Astrocyte (in vitro differentiated cells and primary cell): ENCODE results near the gene CYP4F12. TPM values are rescaled to one million over a fixed set of nuclear protein-coding genes. Genes with fewer than 3 reads are reported as not detected.

Experiments
- DNase-seq: peaks from one replicate; pipeline ENCODE4 v3.0.0-alpha.2; 2010; ENCODE audit warnings: low read depth
- FAIRE-seq: peaks from 2 replicates; lab custom pipeline; 2011; peaks lifted over from hg19 to GRCh38; lab: Jason Lieb, UNC
- H2AFZ ChIP-seq: 2 replicates; pipeline ENCODE4 v1.6.0; 2012; ENCODE audit warnings: low read depth, low read length, inconsistent platforms
- H3K27ac ChIP-seq: 2 replicates; pipeline ENCODE4 v1.5.1; 2011; ENCODE audit warnings: low read depth, low read length, inconsistent platforms
- H3K27me3 ChIP-seq: 2 replicates; pipeline ENCODE4 v1.6.0; 2011; ENCODE audit warnings: low read length, inconsistent platforms; ENCODE audit not compliant: insufficient read depth
- H3K36me3 ChIP-seq: 2 replicates; pipeline ENCODE4 v1.5.1; 2011; ENCODE audit warnings: low read length, inconsistent platforms; ENCODE audit not compliant: insufficient read depth
- H3K4me1 ChIP-seq: 2 replicates; pipeline ENCODE4 v1.5.1; 2011; ENCODE audit warnings: low read length, inconsistent platforms; ENCODE audit not compliant: insufficient read depth
- H3K4me2 ChIP-seq: 2 replicates; pipeline ENCODE4 v1.6.0; 2012; ENCODE audit warnings: low read length, inconsistent platforms
- H3K4me3 ChIP-seq: 2 replicates; pipeline ENCODE4 v1.5.1; 2011; ENCODE audit warnings: low read depth, mild to moderate bottlenecking, low read length, inconsistent platforms; ENCODE audit not compliant: insufficient read depth
- H3K79me2 ChIP-seq: 2 replicates; pipeline ENCODE4 v1.6.0; 2012; ENCODE audit warnings: mild to moderate bottlenecking, low read length, inconsistent platforms; ENCODE audit not compliant: insufficient read depth
- H3K9ac ChIP-seq: 2 replicates; pipeline ENCODE4 v1.6.0; 2012; ENCODE audit warnings: mild to moderate bottlenecking, low read length, inconsistent platforms
- H3K9me3 ChIP-seq: 2 replicates; pipeline ENCODE4 v1.5.1; 2012; ENCODE audit warnings: low read depth, mild to moderate bottlenecking, low read length, inconsistent platforms; ENCODE audit not compliant: insufficient read depth
- H4K20me1 ChIP-seq: 2 replicates; pipeline ENCODE4 v1.6.0; 2012; ENCODE audit warnings: low read length, inconsistent platforms; ENCODE audit not compliant: insufficient read depth
- H3K27ac Mint-ChIP-seq: one replicate; pipeline ENCODE4 v1.8.0; 2021; ENCODE audit warnings: mild to moderate bottlenecking, mixed read lengths; ENCODE audit not compliant: unreplicated experiment
- H3K27me3 Mint-ChIP-seq: one replicate; pipeline ENCODE4 v1.8.0; 2021; ENCODE audit warnings: low read depth, mixed read lengths; ENCODE audit not compliant: unreplicated experiment
- H3K36me3 Mint-ChIP-seq: one replicate; pipeline ENCODE4 v1.8.0; 2021; ENCODE audit warnings: low read depth, mixed read lengths; ENCODE audit not compliant: unreplicated experiment
- H3K4me1 Mint-ChIP-seq: one replicate; pipeline ENCODE4 v1.8.0; 2021; ENCODE audit warnings: low read depth, mixed read lengths; ENCODE audit not compliant: unreplicated experiment
- H3K4me3 Mint-ChIP-seq: one replicate; pipeline ENCODE4 v1.8.0; 2021; ENCODE audit warnings: mild to moderate bottlenecking, moderate library complexity, mixed read lengths; ENCODE audit not compliant: unreplicated experiment
- H3K9me3 Mint-ChIP-seq: one replicate; pipeline ENCODE4 v1.8.0; 2021; ENCODE audit warnings: mild to moderate bottlenecking, mixed read lengths; ENCODE audit not compliant: unreplicated experiment
- CTCF ChIP-seq: IDR thresholded peaks from 2 replicates; pipeline ENCODE4 v1.5.1; 2011; ENCODE audit warnings: low read depth, mild to moderate bottlenecking, inconsistent platforms, low read length, moderate library complexity; ENCODE audit not compliant: insufficient read depth
- EZH2 ChIP-seq: IDR thresholded peaks from 2 replicates; pipeline ENCODE4 v1.6.1; 2012; ENCODE audit warnings: mild to moderate bottlenecking, low read length, inconsistent platforms; ENCODE audit not compliant: insufficient read depth
- total RNA-seq: library from RNA; stranded (reverse); gene quantifications from 2 replicates; pipeline ENCODE4 v1.2.1, GENCODE V29; 2021

CYP4F12 gene
- total RNA-seq, 1 donor from 2014 or later, result not detected

GRCh38 chr19:15696654-15697194 is 23.8 kb downstream of the CYP4F12 start:
- Mint-ChIP-seq H3K4me1 (no peaks in the 10 kb centered on the region), H3K27me3 (no peaks in the 10 kb centered on the region), H3K4me3 (no peak overlapping the region), H3K36me3 (no peaks in the 10 kb centered on the region), H3K9me3 (peaks cover 11% of the 10 kb centered on the region), H3K27ac (no peak overlapping the region)
- no peaks in the 10 kb centered on the region for H3K4me1 ChIP-seq
- H3K79me2 ChIP-seq, result no peaks in the 10 kb centered on the region
- H3K9ac ChIP-seq, result no peak overlapping the region
- no peak overlapping the region for H3K4me3 ChIP-seq
- TF ChIP-seq EZH2 (no peak), CTCF (no peak)
- no peak for DNase-seq
- no peak overlapping the region for H3K27ac ChIP-seq
- H3K27me3 ChIP-seq, result no peaks in the 10 kb centered on the region
- no peaks in the 10 kb centered on the region for H4K20me1 ChIP-seq
- no peak for FAIRE-seq
- no peaks in the 10 kb centered on the region for H3K9me3 ChIP-seq
- H2AFZ ChIP-seq, result no peak overlapping the region
- no peak overlapping the region for H3K4me2 ChIP-seq
- no peaks in the 10 kb centered on the region for H3K36me3 ChIP-seq

GRCh38 chr19:15701757-15702533 is 29.1 kb downstream of the CYP4F12 start:
- Histone ChIP-seq H2AFZ (no peak overlapping the region), H3K4me3 (no peak overlapping the region), H3K9ac (no peak overlapping the region), H3K4me2 (no peak overlapping the region), H3K4me1 (no peaks in the 10 kb centered on the region), H3K36me3 (no peaks in the 10 kb centered on the region), H3K27ac (no peak overlapping the region), H3K79me2 (no peaks in the 10 kb centered on the region), H3K9me3 (no peaks in the 10 kb centered on the region), H4K20me1 (no peaks in the 10 kb centered on the region), H3K27me3 (no peaks in the 10 kb centered on the region)
- FAIRE-seq (no peak), DNase-seq (no peak)
- Mint-ChIP-seq H3K4me3 (no peak overlapping the region), H3K27me3 (no peaks in the 10 kb centered on the region), H3K9me3 (peaks cover 6% of the 10 kb centered on the region), H3K27ac (no peak overlapping the region), H3K36me3 (no peaks in the 10 kb centered on the region), H3K4me1 (no peaks in the 10 kb centered on the region)
- TF ChIP-seq CTCF (no peak), EZH2 (no peak)

- H3K27me3 ChIP-seq, result no peaks in the 10 kb centered on the region
- DNase-seq (no peak), FAIRE-seq (no peak)
- no peak overlapping the region for H3K9ac ChIP-seq
- H3K4me2 ChIP-seq, result no peak overlapping the region
- H3K79me2 ChIP-seq, result no peaks in the 10 kb centered on the region
- H3K4me3 ChIP-seq, result no peak overlapping the region
- H3K27ac ChIP-seq, result no peak overlapping the region
- Mint-ChIP-seq H3K36me3 (no peaks in the 10 kb centered on the region), H3K4me1 (no peaks in the 10 kb centered on the region), H3K4me3 (no peak overlapping the region), H3K9me3 (peaks cover 7% of the 10 kb centered on the region), H3K27me3 (no peaks in the 10 kb centered on the region), H3K27ac (no peak overlapping the region)
- H3K9me3 ChIP-seq, result no peaks in the 10 kb centered on the region
- H4K20me1 ChIP-seq, result no peaks in the 10 kb centered on the region
- no peak overlapping the region for H2AFZ ChIP-seq
- no peaks in the 10 kb centered on the region for H3K36me3 ChIP-seq
- H3K4me1 ChIP-seq, result no peaks in the 10 kb centered on the region
- TF ChIP-seq CTCF (no peak), EZH2 (no peak)
Measured at GRCh38 chr19:15702534-15702930, 29.6 kb downstream of the CYP4F12 start.
